Endothelial cell (in vitro differentiated cells): ENCODE measurements around the gene RBBP4. TPM values are rescaled to one million over a fixed set of nuclear protein-coding genes. Genes with fewer than 3 reads are reported as not detected.
A peak's percentile ranks its signal among the peaks of the same experiment; 100 is the strongest.
"Not testable (repeated sequence)": the region's sequence is repeated elsewhere in the genome, so short reads cannot be mapped to it uniquely, and the experiment has no call there.

Experiments used
- DNase-seq: peaks from one replicate; pipeline ENCODE4 v3.0.0; 2021; ENCODE audit warnings: low spot score
- H3K27ac Mint-ChIP-seq: one replicate; pipeline ENCODE4 v1.8.0; 2021; ENCODE audit warnings: mixed read lengths, inconsistent platforms; ENCODE audit not compliant: unreplicated experiment
- H3K27me3 Mint-ChIP-seq: one replicate; pipeline ENCODE4 v1.8.0; 2021; ENCODE audit warnings: mild to moderate bottlenecking, moderate library complexity, mixed read lengths, inconsistent platforms; ENCODE audit not compliant: unreplicated experiment
- H3K36me3 Mint-ChIP-seq: one replicate; pipeline ENCODE4 v1.8.0; 2021; ENCODE audit warnings: mild to moderate bottlenecking, low read depth, mixed read lengths, inconsistent platforms; ENCODE audit not compliant: unreplicated experiment
- H3K4me1 Mint-ChIP-seq: one replicate; pipeline ENCODE4 v1.8.0; 2021; ENCODE audit warnings: mild to moderate bottlenecking, mixed read lengths, inconsistent platforms; ENCODE audit not compliant: unreplicated experiment
- H3K4me3 Mint-ChIP-seq: one replicate; pipeline ENCODE4 v1.8.0; 2021; ENCODE audit warnings: mild to moderate bottlenecking, mixed read lengths, inconsistent platforms; ENCODE audit not compliant: unreplicated experiment
- H3K9me3 Mint-ChIP-seq: one replicate; pipeline ENCODE4 v1.8.0; 2021; ENCODE audit warnings: mixed read lengths, inconsistent platforms; ENCODE audit not compliant: unreplicated experiment
- total RNA-seq: library from RNA; stranded (reverse); fragmentation: NEBNext Ultra II Directional; extraction: Animal tissue kit (Norgen Biotek cat#: 25700); gene quantifications from one replicate; pipeline ENCODE4 v1.2.1, GENCODE V29; 2021; ENCODE audit not compliant: unreplicated experiment
- TF ChIP-seq, protein P1 (sequence below): fragments of 200-600 bp; sonication (generic); IDR thresholded peaks from one replicate; pipeline ENCODE4 v1.5.0; 2021; ENCODE audit warnings: antibody characterized with exemption; ENCODE audit not compliant: unreplicated experiment

Gene RBBP4
- total RNA-seq, 1 donor from 2014 or later, result 280 TPM

DNA sequence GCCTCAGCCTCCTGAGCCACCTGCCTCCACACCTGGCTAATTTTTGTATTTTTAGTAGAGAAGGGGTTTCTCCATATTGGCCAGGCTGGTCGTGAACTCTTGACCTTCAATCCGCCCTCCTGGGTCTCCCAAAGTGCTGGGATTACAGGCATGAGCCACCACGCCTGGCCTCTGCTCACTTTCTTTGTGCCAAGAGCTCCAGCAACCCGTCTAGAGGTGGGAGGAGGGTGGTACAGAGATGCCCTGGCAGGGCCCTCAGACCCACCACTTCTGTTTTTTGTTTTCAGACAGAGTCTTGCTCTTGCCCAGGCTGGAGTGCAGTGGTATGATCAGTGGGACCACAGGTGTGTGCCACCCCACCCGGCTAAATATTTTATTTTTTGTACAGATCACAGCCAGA is 58.5 kb downstream of the RBBP4 start:
- no peaks in the 10 kb centered on the region for H3K9me3 Mint-ChIP-seq

DNA sequence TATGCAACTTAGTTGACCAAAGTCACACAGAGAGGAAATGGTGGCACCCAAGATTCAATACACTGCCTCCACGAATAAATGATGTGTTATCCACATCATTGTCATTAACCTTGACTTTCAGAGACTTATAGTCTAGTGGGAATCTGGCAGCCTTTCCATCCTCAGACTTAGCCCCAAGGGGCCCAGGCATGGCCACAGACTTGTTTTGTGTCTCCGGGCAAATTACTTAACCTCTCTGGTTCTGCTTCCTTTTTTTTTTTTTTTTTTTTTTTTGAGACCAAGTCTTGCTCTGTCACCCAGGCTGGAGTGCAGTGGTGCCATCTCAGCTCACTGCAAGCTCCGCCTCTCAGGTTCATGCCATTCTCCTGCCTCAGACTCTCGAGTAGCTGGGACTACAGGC is 60.2 kb downstream of the RBBP4 start:
- not testable (repeated sequence) for H3K4me1 Mint-ChIP-seq, H3K4me3 Mint-ChIP-seq, H3K36me3 Mint-ChIP-seq, H3K27me3 Mint-ChIP-seq, H3K9me3 Mint-ChIP-seq, H3K27ac Mint-ChIP-seq, DNase-seq

More for the DNA sequence above, 58.5 kb downstream of the RBBP4 start:
- no peak for DNase-seq
- Mint-ChIP-seq H3K27ac (no peak overlapping the region), H3K4me3 (no peak overlapping the region), H3K27me3 (peaks cover 1% of the 10 kb centered on the region), H3K36me3 (no peaks in the 10 kb centered on the region), H3K4me1 (no peaks in the 10 kb centered on the region)
- TF ChIP-seq, protein P1, sequence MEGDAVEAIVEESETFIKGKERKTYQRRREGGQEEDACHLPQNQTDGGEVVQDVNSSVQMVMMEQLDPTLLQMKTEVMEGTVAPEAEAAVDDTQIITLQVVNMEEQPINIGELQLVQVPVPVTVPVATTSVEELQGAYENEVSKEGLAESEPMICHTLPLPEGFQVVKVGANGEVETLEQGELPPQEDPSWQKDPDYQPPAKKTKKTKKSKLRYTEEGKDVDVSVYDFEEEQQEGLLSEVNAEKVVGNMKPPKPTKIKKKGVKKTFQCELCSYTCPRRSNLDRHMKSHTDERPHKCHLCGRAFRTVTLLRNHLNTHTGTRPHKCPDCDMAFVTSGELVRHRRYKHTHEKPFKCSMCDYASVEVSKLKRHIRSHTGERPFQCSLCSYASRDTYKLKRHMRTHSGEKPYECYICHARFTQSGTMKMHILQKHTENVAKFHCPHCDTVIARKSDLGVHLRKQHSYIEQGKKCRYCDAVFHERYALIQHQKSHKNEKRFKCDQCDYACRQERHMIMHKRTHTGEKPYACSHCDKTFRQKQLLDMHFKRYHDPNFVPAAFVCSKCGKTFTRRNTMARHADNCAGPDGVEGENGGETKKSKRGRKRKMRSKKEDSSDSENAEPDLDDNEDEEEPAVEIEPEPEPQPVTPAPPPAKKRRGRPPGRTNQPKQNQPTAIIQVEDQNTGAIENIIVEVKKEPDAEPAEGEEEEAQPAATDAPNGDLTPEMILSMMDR, result no peak

DNA sequence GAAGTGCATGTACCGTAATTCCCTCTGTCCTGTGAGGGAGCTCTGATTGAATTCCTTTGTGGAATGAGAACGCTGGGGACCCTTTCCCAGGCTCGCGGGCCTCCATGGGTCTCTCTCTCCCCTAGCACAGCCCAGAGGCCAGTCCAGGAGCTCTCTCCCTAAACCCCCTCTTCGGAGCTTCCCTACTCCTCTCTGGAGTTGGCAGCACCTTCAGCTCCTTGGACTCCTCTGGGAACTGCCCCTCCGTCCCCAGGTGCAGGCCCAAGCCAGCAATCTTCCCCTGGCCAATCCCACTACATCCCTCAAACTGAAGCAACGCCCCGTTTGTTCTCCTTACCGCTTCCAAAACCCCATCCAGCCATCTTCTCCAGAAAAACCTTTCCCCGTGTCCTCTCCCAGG is 62.1 kb downstream of the RBBP4 start:
- no peak overlapping the region for H3K4me3 Mint-ChIP-seq
- H3K27ac Mint-ChIP-seq, result no peak overlapping the region
- no peaks in the 10 kb centered on the region for H3K36me3 Mint-ChIP-seq
- DNase-seq, result no peak
- H3K9me3 Mint-ChIP-seq, result no peaks in the 10 kb centered on the region
- TF ChIP-seq, protein P1, result no peak
- H3K27me3 Mint-ChIP-seq, result peaks cover 6% of the 10 kb centered on the region
- H3K4me1 Mint-ChIP-seq, result peaks cover 10% of the 10 kb centered on the region

DNA sequence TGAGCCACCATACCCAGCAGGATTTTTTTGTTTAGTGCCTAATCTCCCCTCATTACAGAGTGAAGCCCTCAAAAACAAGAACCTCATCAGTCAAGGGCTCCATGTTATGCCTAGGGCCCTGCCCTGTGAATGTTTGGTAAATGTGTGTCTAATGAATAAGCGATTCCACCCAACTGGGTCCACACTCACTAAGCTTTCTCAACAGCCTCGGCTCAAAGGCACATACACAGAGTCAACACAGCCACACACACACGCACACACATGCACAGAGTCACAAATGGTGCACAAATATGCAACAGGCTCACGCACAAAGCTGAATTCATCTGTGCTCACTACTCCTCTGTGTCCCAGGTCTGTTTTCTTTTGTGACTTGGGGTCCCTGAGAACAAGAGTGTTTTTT is 63.3 kb downstream of the RBBP4 start:
- H3K27ac Mint-ChIP-seq, result no peak overlapping the region
- H3K36me3 Mint-ChIP-seq, result no peaks in the 10 kb centered on the region
- peaks cover 10% of the 10 kb centered on the region for H3K4me1 Mint-ChIP-seq
- peaks cover 10% of the 10 kb centered on the region for H3K27me3 Mint-ChIP-seq
- H3K9me3 Mint-ChIP-seq, result no peaks in the 10 kb centered on the region
- TF ChIP-seq, protein P1, result no peak
- DNase-seq, result no peak
- H3K4me3 Mint-ChIP-seq, result no peak overlapping the region

DNA sequence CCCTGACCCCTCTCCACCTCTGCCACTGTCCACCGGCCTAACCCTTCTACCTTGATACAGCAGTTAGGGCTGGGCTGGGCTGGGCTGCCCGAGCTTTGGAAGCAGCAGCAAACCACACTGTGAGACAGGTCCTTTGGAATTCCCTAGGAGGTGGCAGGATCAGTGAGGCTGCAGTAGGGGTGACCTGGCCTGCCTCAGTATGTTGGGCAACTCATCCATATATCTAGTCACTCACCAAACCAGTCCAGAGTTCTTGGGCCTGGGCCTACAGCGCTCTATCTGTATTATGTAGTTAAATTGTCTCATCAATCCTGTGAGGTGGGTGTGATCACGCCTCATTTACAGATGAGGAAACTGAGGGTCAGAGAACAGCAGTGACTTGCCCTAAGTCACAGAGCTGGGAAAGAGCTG is 64.9 kb downstream of the RBBP4 start:
- DNase-seq, result no peak
- H3K4me3 Mint-ChIP-seq, result no peak overlapping the region
- peaks cover 11% of the 10 kb centered on the region for H3K27me3 Mint-ChIP-seq
- no peaks in the 10 kb centered on the region for H3K36me3 Mint-ChIP-seq
- peaks cover 10% of the 10 kb centered on the region for H3K4me1 Mint-ChIP-seq
- H3K9me3 Mint-ChIP-seq, result no peaks in the 10 kb centered on the region
- peak overlapping the region; percentile 38 for H3K27ac Mint-ChIP-seq
- TF ChIP-seq, protein P1, result no peak
